ENCODE measurements around the gene MICU1. TPM values are rescaled to one million over a fixed set of nuclear protein-coding genes. Genes with fewer than 3 reads are reported as not detected.
A peak's percentile ranks its signal among the peaks of the same experiment; 100 is the strongest.
"Not testable (repeated sequence)": the region's sequence is repeated elsewhere in the genome, so short reads cannot be mapped to it uniquely, and the experiment has no call there.

Gene MICU1
- polyA plus RNA-seq, 1 experiment: 40.4 TPM

DNA sequence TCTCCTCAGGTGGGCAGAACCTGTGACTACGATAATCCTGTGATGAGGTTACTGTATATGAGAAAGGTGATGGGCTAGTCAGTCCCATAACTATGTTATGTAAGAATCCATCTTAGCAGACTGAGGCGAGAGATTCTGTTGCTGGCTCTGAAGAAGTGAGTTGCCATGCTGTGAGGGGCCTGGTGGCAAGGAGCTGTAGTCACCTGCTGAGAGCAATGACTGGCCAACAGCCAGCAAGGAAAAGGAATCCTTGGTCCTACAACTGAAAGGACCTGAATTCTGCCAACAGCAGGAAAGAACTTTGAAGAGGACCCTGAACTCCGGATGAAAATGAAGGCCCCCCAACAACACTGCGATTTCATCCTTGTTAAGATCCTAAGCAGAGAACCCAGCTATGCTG is 240.2 kb downstream of the MICU1 start:
- POLR2A ChIA-PET: no interaction called here
- CTCF ChIA-PET: interaction anchor here (1.2 kb wide), 1 partner anchor 447 kb away, joined by 6 read pairs; no protein-coding TSS in a partner anchor
- Histone ChIP-seq H3K27me3 (ENCODE audit: control insufficient read depth, insufficient read depth, low read length) (no peaks in the 10 kb centered on the region), H3K36me3 (ENCODE audit: control insufficient read depth, insufficient read depth, low read length) (no peaks in the 10 kb centered on the region), H3K4me3 (ENCODE audit: low read depth, low read length) (no peak overlapping the region)
- no peak for DNase-seq (ENCODE audit: low read depth)
- TF ChIP-seq, protein P1, sequence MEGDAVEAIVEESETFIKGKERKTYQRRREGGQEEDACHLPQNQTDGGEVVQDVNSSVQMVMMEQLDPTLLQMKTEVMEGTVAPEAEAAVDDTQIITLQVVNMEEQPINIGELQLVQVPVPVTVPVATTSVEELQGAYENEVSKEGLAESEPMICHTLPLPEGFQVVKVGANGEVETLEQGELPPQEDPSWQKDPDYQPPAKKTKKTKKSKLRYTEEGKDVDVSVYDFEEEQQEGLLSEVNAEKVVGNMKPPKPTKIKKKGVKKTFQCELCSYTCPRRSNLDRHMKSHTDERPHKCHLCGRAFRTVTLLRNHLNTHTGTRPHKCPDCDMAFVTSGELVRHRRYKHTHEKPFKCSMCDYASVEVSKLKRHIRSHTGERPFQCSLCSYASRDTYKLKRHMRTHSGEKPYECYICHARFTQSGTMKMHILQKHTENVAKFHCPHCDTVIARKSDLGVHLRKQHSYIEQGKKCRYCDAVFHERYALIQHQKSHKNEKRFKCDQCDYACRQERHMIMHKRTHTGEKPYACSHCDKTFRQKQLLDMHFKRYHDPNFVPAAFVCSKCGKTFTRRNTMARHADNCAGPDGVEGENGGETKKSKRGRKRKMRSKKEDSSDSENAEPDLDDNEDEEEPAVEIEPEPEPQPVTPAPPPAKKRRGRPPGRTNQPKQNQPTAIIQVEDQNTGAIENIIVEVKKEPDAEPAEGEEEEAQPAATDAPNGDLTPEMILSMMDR (IDR thresholded peaks at IDR 0.05; ENCODE audit: insufficient read depth, low read depth, low read length): no peak

DNA sequence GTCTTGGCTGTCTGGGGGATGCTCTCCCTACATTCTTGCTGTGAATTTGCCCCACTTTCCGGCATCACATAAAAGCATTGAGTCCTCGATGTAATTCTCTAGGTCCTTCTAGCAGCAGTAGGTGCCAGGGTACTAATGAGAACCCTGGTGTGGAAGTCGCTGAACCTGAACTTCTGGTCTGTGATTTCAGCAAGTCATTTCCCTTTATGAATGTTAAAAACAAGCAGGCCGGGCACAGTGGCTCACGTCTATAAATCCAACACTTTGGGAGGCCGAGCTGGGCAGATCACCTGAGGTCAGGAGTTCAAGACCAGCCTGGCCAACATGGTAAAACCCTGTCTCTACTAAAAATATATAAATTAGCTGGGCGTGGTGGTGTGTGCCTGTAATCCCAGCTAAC is 240.9 kb downstream of the MICU1 start:
- POLR2A ChIA-PET; DNase-seq (ENCODE audit: low read depth); H3K27me3 ChIP-seq (ENCODE audit: control insufficient read depth, insufficient read depth, low read length); H3K36me3 ChIP-seq (ENCODE audit: control insufficient read depth, insufficient read depth, low read length); H3K4me3 ChIP-seq (ENCODE audit: low read depth, low read length): not testable (repeated sequence)
- CTCF ChIA-PET: interaction anchor here (1.0 kb wide), 1 partner anchor 41 kb away, joined by 3 read pairs; no protein-coding TSS in a partner anchor

DNA sequence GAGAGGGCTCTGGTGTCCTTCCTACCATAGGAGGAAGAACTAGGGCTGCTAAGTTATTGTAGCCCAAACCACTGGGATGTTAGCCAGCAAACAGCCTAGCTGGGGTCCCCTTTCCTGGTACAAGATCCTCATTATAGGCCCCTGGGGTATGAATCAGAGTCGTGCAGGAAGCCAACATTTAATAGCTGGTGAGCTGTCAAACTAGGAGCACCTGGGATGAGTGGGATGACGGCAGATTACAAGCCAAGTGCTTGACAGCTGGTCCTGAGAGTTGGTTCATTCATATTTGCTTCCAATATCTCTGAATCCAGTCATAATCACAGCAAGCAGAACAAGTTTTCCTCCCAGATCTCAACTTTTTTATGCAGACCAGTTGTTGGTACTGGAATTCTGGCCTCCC is 246.1 kb downstream of the MICU1 start:
- Histone ChIP-seq H3K27me3 (ENCODE audit: control insufficient read depth, insufficient read depth, low read length) (no peaks in the 10 kb centered on the region), H3K36me3 (ENCODE audit: control insufficient read depth, insufficient read depth, low read length) (no peaks in the 10 kb centered on the region), H3K4me3 (ENCODE audit: low read depth, low read length) (no peak overlapping the region)
- ChIA-PET CTCF (interaction anchor here (0.7 to 1.2 kb wide), 3 partner anchors 16 to 790 kb away, joined by 3 to 4 read pairs (median 3); no protein-coding TSS in a partner anchor), POLR2A (no interaction called here)
- TF ChIP-seq, protein P1 (IDR thresholded peaks at IDR 0.05; ENCODE audit: insufficient read depth, low read depth, low read length): no peak
- no peak for DNase-seq (ENCODE audit: low read depth)

DNA sequence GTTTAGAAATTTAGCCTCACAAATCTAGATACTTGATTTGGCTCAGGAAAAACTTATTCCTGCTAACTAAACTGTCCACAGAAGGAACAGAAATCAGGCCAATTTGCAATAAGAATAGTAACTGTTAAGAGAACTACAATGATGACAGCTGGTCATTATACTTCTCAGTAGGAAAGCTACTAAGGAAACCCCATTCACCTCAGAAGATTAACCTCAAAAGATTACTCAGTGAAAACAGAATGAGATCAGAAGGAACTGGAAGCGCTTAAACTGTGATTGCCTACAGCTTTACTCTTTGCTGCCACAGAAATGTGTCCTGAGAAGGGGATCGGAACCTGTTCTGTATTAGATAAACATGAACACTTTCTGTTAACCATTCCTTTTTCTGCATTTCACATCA is 246.8 kb downstream of the MICU1 start:
- H3K4me3 ChIP-seq (ENCODE audit: low read depth, low read length): no peak overlapping the region
- H3K36me3 ChIP-seq (ENCODE audit: control insufficient read depth, insufficient read depth, low read length): no peaks in the 10 kb centered on the region
- no peaks in the 10 kb centered on the region for H3K27me3 ChIP-seq (ENCODE audit: control insufficient read depth, insufficient read depth, low read length)
- ChIA-PET CTCF (interaction anchor here (0.7 to 1.2 kb wide), 3 partner anchors 15 to 791 kb away, joined by 3 to 4 read pairs (median 3); no protein-coding TSS in a partner anchor), POLR2A (no interaction called here)
- TF ChIP-seq, protein P1 (IDR thresholded peaks at IDR 0.05; ENCODE audit: insufficient read depth, low read depth, low read length): no peak
- DNase-seq (ENCODE audit: low read depth): no peak

DNA sequence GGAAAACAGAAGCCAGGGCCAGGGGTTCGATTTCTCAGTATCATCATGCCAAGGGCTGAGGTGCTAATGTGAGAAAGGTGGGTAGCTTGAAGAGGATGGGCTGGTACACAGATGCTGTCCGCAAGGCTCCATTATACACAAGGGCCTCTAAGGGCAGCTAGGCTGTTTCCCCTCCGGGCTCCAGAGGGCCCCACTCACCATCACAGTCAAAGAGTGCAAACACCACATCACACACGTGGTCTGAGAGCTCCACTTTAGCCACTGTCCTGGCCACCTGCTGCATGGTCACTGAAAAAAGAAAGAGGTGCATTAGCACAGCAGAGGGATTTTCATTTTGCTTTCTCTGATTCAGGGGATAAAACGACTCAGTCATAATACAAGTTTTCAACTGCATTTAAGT is 250.3 kb downstream of the MICU1 start:
- no peaks in the 10 kb centered on the region; the same call in 1 of the 2 replicates for H3K36me3 ChIP-seq (ENCODE audit: control insufficient read depth, insufficient read depth, low read length)
- no peaks in the 10 kb centered on the region for H3K27me3 ChIP-seq (ENCODE audit: control insufficient read depth, insufficient read depth, low read length)
- DNase-seq (ENCODE audit: low read depth): no peak
- no peak overlapping the region for H3K4me3 ChIP-seq (ENCODE audit: low read depth, low read length)
- TF ChIP-seq, protein P1 (IDR thresholded peaks at IDR 0.05; ENCODE audit: insufficient read depth, low read depth, low read length): peak; percentile 21; the same call in 1 of the 2 replicates
- ChIA-PET CTCF (interaction anchor here (1.0 to 4.6 kb wide), 6 partner anchors 9 to 684 kb away, joined by 3 to 19 read pairs (median 4); no protein-coding TSS in a partner anchor), POLR2A (no interaction called here)

DNA sequence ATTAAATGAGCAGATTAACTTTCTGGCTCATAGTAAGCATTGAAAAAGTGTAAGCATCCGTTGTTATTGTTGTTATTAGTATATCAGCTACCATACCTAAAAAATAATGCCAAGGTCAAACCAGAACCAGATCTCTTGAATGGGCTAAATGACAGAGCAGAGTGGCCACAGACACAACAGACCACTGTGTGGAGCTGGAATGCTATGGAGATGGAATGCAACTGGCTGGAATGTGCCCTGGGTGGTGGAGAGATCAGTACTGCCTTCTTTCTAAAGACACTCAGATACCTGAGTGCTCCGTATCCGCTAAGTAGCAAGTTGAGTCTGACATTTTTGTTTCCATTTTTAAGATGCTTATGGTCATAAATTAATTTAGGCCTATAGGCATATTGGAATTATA is 250.7 kb downstream of the MICU1 start:
- ChIA-PET POLR2A (no interaction called here), CTCF (interaction anchor here (0.8 to 4.6 kb wide), 6 partner anchors 8 to 518 kb away, joined by 3 to 19 read pairs (median 4); no protein-coding TSS in a partner anchor)
- TF ChIP-seq, protein P1 (IDR thresholded peaks at IDR 0.05; ENCODE audit: insufficient read depth, low read depth, low read length): no peak
- Histone ChIP-seq H3K4me3 (ENCODE audit: low read depth, low read length) (no peak overlapping the region), H3K27me3 (ENCODE audit: control insufficient read depth, insufficient read depth, low read length) (no peaks in the 10 kb centered on the region), H3K36me3 (ENCODE audit: control insufficient read depth, insufficient read depth, low read length) (no peaks in the 10 kb centered on the region; the same call in 1 of the 2 replicates)
- no peak for DNase-seq (ENCODE audit: low read depth)
